ENCODE data around the gene ARPC3. TPM values are rescaled to one million over a fixed set of nuclear protein-coding genes. Genes with fewer than 3 reads are reported as not detected.
"Not testable (repeated sequence)": the region's sequence is repeated elsewhere in the genome, so short reads cannot be mapped to it uniquely, and the experiment has no call there.

ARPC3 gene
- total RNA-seq, 1 donor: 258 TPM

DNA sequence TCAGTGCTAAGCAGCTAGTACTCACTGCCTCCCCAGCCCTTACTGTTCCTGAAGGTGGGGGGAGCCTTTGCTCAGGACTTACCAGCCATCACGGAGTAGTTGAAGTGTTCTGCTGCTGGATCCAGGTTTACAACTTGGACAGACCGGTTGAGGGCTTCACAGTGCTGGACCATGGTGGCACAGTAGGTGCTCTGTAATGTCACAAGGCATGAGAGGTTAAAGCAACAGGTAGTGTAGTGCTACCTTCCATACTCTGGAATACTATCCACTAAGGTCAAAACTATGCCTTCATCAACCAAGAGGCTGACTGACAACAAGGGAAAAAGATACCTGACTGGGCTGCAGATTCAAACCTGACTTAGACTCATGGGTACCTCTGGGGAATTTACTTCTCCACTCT lies 14.9 kb upstream of the ARPC3 start:
- Histone ChIP-seq H4K20me1 (ENCODE audit: insufficient read depth, low read length) (no peaks in the 10 kb centered on the region), H3K27me3 (ENCODE audit: insufficient read depth, low read length) (no peaks in the 10 kb centered on the region), H3K27ac (ENCODE audit: low read depth, low read length) (no peak overlapping the region), H3K4me3 (ENCODE audit: insufficient read depth, low read length) (no peak overlapping the region), H3K4me2 (ENCODE audit: insufficient read depth, low read length) (no peak overlapping the region), H3K36me3 (ENCODE audit: insufficient read depth, low read length) (peaks cover 9% of the 10 kb centered on the region), H3K4me1 (ENCODE audit: insufficient read depth, low read length) (peaks cover 19% of the 10 kb centered on the region), H3K79me2 (ENCODE audit: insufficient read depth, low read length) (peaks cover 26% of the 10 kb centered on the region), H3K9me3 (ENCODE audit: low read depth, low read length) (no peaks in the 10 kb centered on the region), H2AFZ (ENCODE audit: low read length) (no peak overlapping the region)
- TF ChIP-seq, protein P1, sequence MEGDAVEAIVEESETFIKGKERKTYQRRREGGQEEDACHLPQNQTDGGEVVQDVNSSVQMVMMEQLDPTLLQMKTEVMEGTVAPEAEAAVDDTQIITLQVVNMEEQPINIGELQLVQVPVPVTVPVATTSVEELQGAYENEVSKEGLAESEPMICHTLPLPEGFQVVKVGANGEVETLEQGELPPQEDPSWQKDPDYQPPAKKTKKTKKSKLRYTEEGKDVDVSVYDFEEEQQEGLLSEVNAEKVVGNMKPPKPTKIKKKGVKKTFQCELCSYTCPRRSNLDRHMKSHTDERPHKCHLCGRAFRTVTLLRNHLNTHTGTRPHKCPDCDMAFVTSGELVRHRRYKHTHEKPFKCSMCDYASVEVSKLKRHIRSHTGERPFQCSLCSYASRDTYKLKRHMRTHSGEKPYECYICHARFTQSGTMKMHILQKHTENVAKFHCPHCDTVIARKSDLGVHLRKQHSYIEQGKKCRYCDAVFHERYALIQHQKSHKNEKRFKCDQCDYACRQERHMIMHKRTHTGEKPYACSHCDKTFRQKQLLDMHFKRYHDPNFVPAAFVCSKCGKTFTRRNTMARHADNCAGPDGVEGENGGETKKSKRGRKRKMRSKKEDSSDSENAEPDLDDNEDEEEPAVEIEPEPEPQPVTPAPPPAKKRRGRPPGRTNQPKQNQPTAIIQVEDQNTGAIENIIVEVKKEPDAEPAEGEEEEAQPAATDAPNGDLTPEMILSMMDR (IDR thresholded peaks at IDR 0.05; ENCODE audit: extremely low read depth, low read depth, low read length): no peak
- DNase-seq (ENCODE audit: insufficient read length, low spot score, missing footprints): no peak

- not testable (repeated sequence) for H3K27ac ChIP-seq (ENCODE audit: low read depth, low read length); H3K4me3 ChIP-seq (ENCODE audit: insufficient read depth, low read length); H3K4me2 ChIP-seq (ENCODE audit: insufficient read depth, low read length); DNase-seq (ENCODE audit: insufficient read length, low spot score, missing footprints); H4K20me1 ChIP-seq (ENCODE audit: insufficient read depth, low read length); H3K79me2 ChIP-seq (ENCODE audit: insufficient read depth, low read length); H2AFZ ChIP-seq (ENCODE audit: low read length); H3K27me3 ChIP-seq (ENCODE audit: insufficient read depth, low read length); H3K9me3 ChIP-seq (ENCODE audit: low read depth, low read length); H3K4me1 ChIP-seq (ENCODE audit: insufficient read depth, low read length)
- peaks cover 17% of the 10 kb centered on the region for H3K36me3 ChIP-seq (ENCODE audit: insufficient read depth, low read length)
These were observed 11.1 kb upstream of the ARPC3 start for GRCh38 chr12:110461189-110461588.

DNA sequence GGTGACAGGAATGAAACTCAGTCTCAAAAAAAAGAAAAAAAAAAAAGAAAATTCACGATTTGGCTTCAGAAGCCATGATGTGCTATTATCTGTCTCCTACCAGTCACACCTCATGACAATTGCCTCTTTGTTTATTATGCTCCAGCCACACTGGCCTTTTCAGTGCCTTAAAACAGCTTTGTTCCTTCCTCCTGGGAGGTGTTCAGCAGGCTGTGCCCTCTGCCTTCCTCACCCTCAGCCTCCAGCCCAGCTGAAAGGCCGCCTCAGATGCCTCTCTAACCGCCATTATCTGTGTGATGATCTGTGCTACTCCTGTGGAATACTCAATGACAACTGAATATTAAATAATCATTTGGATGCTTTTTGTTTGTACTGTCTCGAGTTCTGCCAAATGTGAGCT lies 8.6 kb upstream of the ARPC3 start:
- Histone ChIP-seq H3K9me3 (ENCODE audit: low read depth, low read length) (no peaks in the 10 kb centered on the region), H3K79me2 (ENCODE audit: insufficient read depth, low read length) (no peaks in the 10 kb centered on the region), H3K4me1 (ENCODE audit: insufficient read depth, low read length) (no peaks in the 10 kb centered on the region), H3K4me3 (ENCODE audit: insufficient read depth, low read length) (no peak overlapping the region), H3K27me3 (ENCODE audit: insufficient read depth, low read length) (no peaks in the 10 kb centered on the region), H2AFZ (ENCODE audit: low read length) (no peak overlapping the region), H3K36me3 (ENCODE audit: insufficient read depth, low read length) (peaks cover 13% of the 10 kb centered on the region), H4K20me1 (ENCODE audit: insufficient read depth, low read length) (no peaks in the 10 kb centered on the region), H3K27ac (ENCODE audit: low read depth, low read length) (no peak overlapping the region), H3K4me2 (ENCODE audit: insufficient read depth, low read length) (no peak overlapping the region)
- TF ChIP-seq, protein P1 (IDR thresholded peaks at IDR 0.05; ENCODE audit: extremely low read depth, low read depth, low read length): no peak
- no peak for DNase-seq (ENCODE audit: insufficient read length, low spot score, missing footprints)

DNA sequence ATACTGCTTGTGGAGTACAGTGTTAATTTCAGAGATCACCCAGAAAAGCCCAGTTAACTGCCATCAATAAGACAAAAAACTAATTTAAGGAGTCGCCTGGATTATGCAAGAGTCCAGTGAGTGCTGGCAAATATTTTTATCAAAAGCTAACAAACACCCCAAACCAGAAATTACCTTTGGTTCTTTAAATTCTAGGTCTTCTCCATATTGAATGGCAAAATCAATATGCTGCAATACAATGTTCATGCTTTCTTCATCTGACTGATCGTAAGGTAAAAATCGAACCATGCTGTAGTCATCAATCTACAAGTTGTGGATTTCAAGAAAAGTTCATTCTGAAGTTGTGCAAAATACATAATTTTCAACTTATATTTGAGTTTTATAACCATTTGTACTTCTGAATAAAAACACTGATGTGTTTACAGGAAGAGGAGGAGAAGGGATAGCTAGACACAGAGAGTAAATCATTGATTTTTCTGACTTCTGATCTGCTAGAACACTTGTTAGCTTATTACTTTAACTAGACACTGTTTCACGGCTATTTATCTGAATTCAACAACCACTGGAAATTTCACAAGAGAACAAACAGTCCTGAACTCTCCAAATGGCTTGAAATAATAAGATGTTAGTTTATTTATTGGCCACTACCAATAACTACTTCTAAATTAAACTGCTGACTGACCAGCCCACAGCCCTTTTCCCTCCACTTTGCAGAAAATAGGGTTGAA lies 3.6 kb upstream of the ARPC3 start:
- TF ChIP-seq, protein P1 (IDR thresholded peaks at IDR 0.05; ENCODE audit: extremely low read depth, low read depth, low read length): no peak
- H3K4me1 ChIP-seq (ENCODE audit: insufficient read depth, low read length): peaks cover 9% of the 10 kb centered on the region
- no peak for DNase-seq (ENCODE audit: insufficient read length, low spot score, missing footprints)
- peaks cover 15% of the 10 kb centered on the region for H3K79me2 ChIP-seq (ENCODE audit: insufficient read depth, low read length)
- no peak overlapping the region for H3K27ac ChIP-seq (ENCODE audit: low read depth, low read length)
- no peak overlapping the region for H2AFZ ChIP-seq (ENCODE audit: low read length)
- H3K4me3 ChIP-seq (ENCODE audit: insufficient read depth, low read length): no peak overlapping the region
- no peaks in the 10 kb centered on the region for H3K9me3 ChIP-seq (ENCODE audit: low read depth, low read length)
- no peak overlapping the region for H3K4me2 ChIP-seq (ENCODE audit: insufficient read depth, low read length)
- H3K27me3 ChIP-seq (ENCODE audit: insufficient read depth, low read length): no peaks in the 10 kb centered on the region
- H4K20me1 ChIP-seq (ENCODE audit: insufficient read depth, low read length): no peaks in the 10 kb centered on the region
- H3K36me3 ChIP-seq (ENCODE audit: insufficient read depth, low read length): peaks cover 12% of the 10 kb centered on the region
